Parathyroid adenoma (tissue), 2 donors: ENCODE data around the gene CHRNA7.

ENCODE experiments used
- H2AFZ ChIP-seq: fragments of 300-600 bp; sonication (generic); one replicate; pipeline ENCODE4 v1.7.0; 2017; ENCODE audit warnings: antibody characterized with exemption, mild to moderate bottlenecking
- H3K27ac ChIP-seq: fragments of 300-600 bp; sonication (generic); one replicate; pipeline ENCODE4 v1.7.0; 2017
- H3K27me3 ChIP-seq: fragments of 300-600 bp; sonication (generic); one replicate; pipeline ENCODE4 v1.7.0; 2017; ENCODE audit warnings: low read length; ENCODE audit not compliant: control insufficient read depth, insufficient read depth
- H3K36me3 ChIP-seq: fragments of 300-600 bp; sonication (generic); one replicate; pipeline ENCODE4 v1.7.0; 2017; ENCODE audit warnings: low read length; ENCODE audit not compliant: control insufficient read depth, insufficient read depth
- H3K4me1 ChIP-seq: fragments of 300-600 bp; sonication (generic); one replicate; pipeline ENCODE4 v1.7.0; 2017; ENCODE audit warnings: control low read depth
- H3K4me2 ChIP-seq: fragments of 300-600 bp; sonication (generic); one replicate; pipeline ENCODE4 v1.7.0; 2017; ENCODE audit warnings: low read length
- H3K4me3 ChIP-seq: fragments of 300-600 bp; sonication (generic); one replicate; pipeline ENCODE4 v1.7.0; 2017; ENCODE audit warnings: low read depth, low read length
- H3K79me2 ChIP-seq: fragments of 300-600 bp; sonication (generic); one replicate; pipeline ENCODE4 v1.7.0; 2017; ENCODE audit warnings: control low read depth
- H3K9ac ChIP-seq: fragments of 300-600 bp; sonication (generic); one replicate; pipeline ENCODE4 v1.7.0; 2017; ENCODE audit warnings: mild to moderate bottlenecking
- H3K9me3 ChIP-seq: fragments of 300-600 bp; sonication (generic); one replicate; pipeline ENCODE4 v1.7.0; 2017; ENCODE audit warnings: low read length; ENCODE audit not compliant: control insufficient read depth
- TF ChIP-seq, protein P1 (sequence below): fragments of 300-600 bp; sonication (generic); IDR thresholded peaks from one replicate; pipeline ENCODE4 v1.7.0; 2017; ENCODE audit warnings: antibody characterized with exemption, mild to moderate bottlenecking
- donor health status: primary hyperparathyroidism.

CHRNA7 gene

GRCh38 chr15:32035285-32035684 is 5.0 kb downstream of the CHRNA7 start:
- Histone ChIP-seq H3K9me3 (no peaks in the 10 kb centered on the region), H3K9ac (no peak overlapping the region), H3K27ac (no peak overlapping the region), H3K27me3 (no peaks in the 10 kb centered on the region), H3K4me2 (no peak overlapping the region), H3K36me3 (no peaks in the 10 kb centered on the region), H3K4me3 (no peak overlapping the region), H3K79me2 (no peaks in the 10 kb centered on the region), H2AFZ (no peak overlapping the region), H3K4me1 (peaks cover 3% of the 10 kb centered on the region)
- TF ChIP-seq, protein P1, sequence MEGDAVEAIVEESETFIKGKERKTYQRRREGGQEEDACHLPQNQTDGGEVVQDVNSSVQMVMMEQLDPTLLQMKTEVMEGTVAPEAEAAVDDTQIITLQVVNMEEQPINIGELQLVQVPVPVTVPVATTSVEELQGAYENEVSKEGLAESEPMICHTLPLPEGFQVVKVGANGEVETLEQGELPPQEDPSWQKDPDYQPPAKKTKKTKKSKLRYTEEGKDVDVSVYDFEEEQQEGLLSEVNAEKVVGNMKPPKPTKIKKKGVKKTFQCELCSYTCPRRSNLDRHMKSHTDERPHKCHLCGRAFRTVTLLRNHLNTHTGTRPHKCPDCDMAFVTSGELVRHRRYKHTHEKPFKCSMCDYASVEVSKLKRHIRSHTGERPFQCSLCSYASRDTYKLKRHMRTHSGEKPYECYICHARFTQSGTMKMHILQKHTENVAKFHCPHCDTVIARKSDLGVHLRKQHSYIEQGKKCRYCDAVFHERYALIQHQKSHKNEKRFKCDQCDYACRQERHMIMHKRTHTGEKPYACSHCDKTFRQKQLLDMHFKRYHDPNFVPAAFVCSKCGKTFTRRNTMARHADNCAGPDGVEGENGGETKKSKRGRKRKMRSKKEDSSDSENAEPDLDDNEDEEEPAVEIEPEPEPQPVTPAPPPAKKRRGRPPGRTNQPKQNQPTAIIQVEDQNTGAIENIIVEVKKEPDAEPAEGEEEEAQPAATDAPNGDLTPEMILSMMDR, result no peak

DNA sequence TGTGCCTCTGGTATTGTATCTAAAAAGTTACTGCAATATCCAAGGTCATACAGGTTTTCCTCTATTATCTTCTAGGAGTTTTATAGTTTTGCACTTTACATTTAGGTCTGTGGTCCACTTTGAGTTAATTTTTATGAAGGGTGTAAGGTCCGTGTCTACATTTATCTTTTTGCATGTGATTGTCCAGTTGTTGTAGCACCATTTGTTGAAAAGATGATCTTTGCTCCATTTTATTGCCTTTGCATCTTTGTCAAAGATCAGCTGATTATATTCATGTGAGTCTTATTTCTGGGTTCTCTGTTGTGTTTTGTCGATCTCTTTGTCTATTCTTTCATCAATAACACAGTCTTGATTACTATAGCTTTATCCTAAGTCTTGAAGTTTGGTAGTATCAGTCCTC is 6.7 kb downstream of the CHRNA7 start:
- H3K27ac ChIP-seq, result no peak overlapping the region
- no peaks in the 10 kb centered on the region for H3K79me2 ChIP-seq
- no peak overlapping the region for H2AFZ ChIP-seq

GRCh38 chr15:32041294-32041693 is 11.0 kb downstream of the CHRNA7 start:
- Histone ChIP-seq H3K36me3 (no peaks in the 10 kb centered on the region), H3K4me1 (no peaks in the 10 kb centered on the region), H2AFZ (no peak overlapping the region), H3K9me3 (no peaks in the 10 kb centered on the region), H3K27ac (no peak overlapping the region), H3K79me2 (no peaks in the 10 kb centered on the region), H3K4me2 (no peak overlapping the region), H3K9ac (no peak overlapping the region), H3K4me3 (no peak overlapping the region), H3K27me3 (no peaks in the 10 kb centered on the region)
- TF ChIP-seq, protein P1, result no peak

More for the DNA sequence above, 6.7 kb downstream of the CHRNA7 start:
- Histone ChIP-seq H3K36me3 (no peaks in the 10 kb centered on the region), H3K4me1 (no peaks in the 10 kb centered on the region), H3K4me3 (no peak overlapping the region), H3K9ac (no peak overlapping the region), H3K9me3 (no peaks in the 10 kb centered on the region), H3K27me3 (no peaks in the 10 kb centered on the region), H3K4me2 (no peak overlapping the region)
- TF ChIP-seq, protein P1, result no peak

- no peak overlapping the region for H3K4me2 ChIP-seq
- TF ChIP-seq, protein P1, result peak; percentile 6
- H3K9me3 ChIP-seq, result no peaks in the 10 kb centered on the region
- H3K27ac ChIP-seq, result no peak overlapping the region
- H3K36me3 ChIP-seq, result no peaks in the 10 kb centered on the region
- no peaks in the 10 kb centered on the region for H3K79me2 ChIP-seq
- no peak overlapping the region for H3K9ac ChIP-seq
- H2AFZ ChIP-seq, result peak overlapping the region; percentile 30
- no peaks in the 10 kb centered on the region for H3K27me3 ChIP-seq
- H3K4me1 ChIP-seq, result no peaks in the 10 kb centered on the region
- H3K4me3 ChIP-seq, result no peak overlapping the region
Measured at GRCh38 chr15:32042269-32042972, 12.1 kb downstream of the CHRNA7 start.

- Histone ChIP-seq H3K9me3 (no peaks in the 10 kb centered on the region), H3K36me3 (no peaks in the 10 kb centered on the region), H3K27me3 (no peaks in the 10 kb centered on the region), H3K79me2 (no peaks in the 10 kb centered on the region), H3K4me1 (no peaks in the 10 kb centered on the region), H2AFZ (no peak overlapping the region), H3K4me2 (no peak overlapping the region), H3K9ac (no peak overlapping the region), H3K27ac (no peak overlapping the region), H3K4me3 (no peak overlapping the region)
- TF ChIP-seq, protein P1, result no peak
Measured at GRCh38 chr15:32053719-32054118, 23.4 kb downstream of the CHRNA7 start.
